ENCODE data around the gene FXYD2.
"Not testable (repeated sequence)": the region's sequence is repeated elsewhere in the genome, so short reads cannot be mapped to it uniquely, and the experiment has no call there.

FXYD2 gene

GRCh38 chr11:117822074-117823033 is 2.2 kb downstream of the FXYD2 start:
- peak in 1 of 3 experiments; percentile 46 for DNase-seq (ENCODE audit: low read depth in 2 of 3, low spot score in 2 of 3)

DNA sequence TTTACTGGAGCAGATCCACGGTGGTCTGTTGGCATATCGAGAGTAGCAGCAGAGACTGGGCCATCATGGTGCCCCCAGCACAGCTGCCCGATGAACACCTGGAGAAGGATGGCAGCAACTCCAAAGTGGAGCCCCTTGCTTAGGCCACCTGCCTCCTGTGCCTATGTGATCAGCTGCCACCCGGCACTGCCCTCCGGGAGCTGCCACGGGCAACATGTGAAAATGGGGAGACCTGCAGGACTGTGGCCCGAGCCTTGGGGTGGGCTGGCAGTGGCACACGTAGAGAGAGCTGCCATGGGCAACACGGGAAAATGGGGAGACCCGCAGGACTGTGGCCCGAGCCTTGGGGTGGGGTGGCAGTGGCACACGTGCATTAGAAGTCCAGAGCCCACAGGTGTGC is 3.1 kb downstream of the FXYD2 start:
- DNase-seq (ENCODE audit: low read depth in 2 of 3, low spot score in 2 of 3), result no peak

GRCh38 chr11:117820516-117820915 is 4.0 kb downstream of the FXYD2 start:
- DNase-seq (ENCODE audit: low read depth in 2 of 3, low spot score in 2 of 3), result no peak

DNA sequence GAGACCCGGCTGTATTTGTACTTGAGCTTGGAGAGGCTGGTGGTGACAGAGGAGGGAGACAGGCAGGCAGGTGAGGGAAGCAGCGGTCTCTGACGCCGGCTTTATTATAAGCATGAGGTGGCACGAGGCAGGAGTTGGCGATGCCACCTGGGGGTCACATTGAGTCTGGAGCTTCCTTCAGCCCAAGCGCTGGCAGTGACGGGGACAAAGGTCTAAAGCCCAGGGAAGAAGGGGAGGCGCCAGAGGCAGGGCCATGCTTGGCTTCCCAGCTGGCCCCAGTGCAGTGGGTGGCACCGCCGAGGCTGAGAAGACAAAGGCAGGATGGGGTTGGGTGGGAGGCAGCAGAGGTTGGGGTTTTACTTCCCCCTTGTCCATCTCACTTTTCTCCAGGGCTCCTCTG is 4.5 kb downstream of the FXYD2 start:
- DNase-seq (ENCODE audit: low read depth in 2 of 3, low spot score in 2 of 3), result no peak

- no peak for DNase-seq (ENCODE audit: low read depth in 2 of 3, low spot score in 2 of 3)
These were observed 5.2 kb downstream of the FXYD2 start for GRCh38 chr11:117819096-117820040.

DNA sequence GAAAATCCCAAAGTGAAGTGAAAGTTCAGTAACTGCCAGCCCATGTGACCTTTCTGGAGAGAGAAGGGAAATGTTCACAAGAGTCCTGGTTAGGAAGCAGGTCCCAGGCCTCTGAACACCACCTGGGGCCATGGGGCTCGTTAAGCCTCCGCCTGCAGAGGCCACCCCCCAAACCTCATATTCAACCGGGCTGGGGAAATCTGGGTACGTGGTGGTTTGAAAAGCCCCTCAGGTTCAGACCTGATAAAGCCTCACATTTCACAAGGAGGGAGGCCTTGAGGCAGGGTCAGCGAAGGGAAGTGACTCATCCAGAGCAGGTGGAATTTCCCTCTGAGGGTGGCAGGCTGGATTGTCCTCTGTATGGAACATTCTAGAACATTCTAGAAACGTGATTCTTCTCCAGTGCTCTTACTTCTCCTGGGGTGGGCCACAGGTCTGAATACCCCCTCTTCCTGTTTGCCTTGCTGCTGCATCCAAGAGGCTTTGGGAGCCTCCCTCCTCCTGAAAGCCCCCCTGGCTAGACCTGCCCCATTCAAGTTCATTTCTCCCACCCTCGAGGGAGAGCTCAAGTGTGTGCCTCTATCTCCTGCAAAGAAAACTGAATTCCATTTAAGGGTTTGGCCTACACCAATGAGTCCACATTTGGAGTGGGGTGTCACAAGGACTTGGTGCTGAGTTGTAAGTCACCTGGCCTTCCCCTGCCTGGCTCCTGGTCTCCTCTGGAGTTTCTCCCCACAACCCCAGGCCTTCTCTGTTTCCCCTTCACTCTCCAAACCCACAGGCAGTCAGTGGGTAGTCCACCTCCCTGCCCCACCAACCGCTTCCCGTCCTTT is 6.3 kb downstream of the FXYD2 start:
- DNase-seq (ENCODE audit: low read depth in 2 of 3, low spot score in 2 of 3), result peak in 2 of 3 experiments; percentile 44 to 53

- DNase-seq (ENCODE audit: low read depth in 2 of 3, low spot score in 2 of 3), result peak; percentile 84 to 94 (median 93)
These were observed 7.0 kb downstream of the FXYD2 start for GRCh38 chr11:117817368-117818040.

DNA sequence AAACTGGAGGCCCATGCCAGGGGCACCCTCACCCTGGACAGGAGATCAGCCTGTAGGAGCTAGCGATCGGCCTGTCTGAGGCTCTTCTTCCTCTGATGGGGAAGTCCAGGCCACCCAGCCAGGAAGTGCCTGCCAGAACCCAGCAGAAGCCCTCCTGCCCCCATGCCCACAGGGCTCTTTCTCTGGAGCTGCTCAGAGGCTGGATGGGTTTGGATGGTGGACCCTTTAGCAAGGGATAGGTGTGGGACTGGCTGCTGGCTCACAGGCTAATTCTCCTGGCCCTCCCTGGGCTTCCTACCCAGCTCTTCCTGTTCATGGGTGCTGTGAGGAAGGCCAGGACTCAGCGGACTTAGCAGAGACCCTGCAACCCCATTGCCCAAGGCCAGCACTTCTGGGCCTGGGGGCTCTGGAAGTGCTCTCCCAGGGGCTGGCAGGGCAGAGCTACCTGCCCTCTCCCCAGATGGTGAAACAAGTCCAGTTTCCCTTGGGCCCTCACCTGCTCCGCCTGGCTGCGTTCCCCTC is 7.6 kb downstream of the FXYD2 start:
- no peak for DNase-seq (ENCODE audit: low read depth in 2 of 3, low spot score in 2 of 3)

- DNase-seq (ENCODE audit: low read depth in 2 of 3, low spot score in 2 of 3), result no peak
These were observed 8.3 kb downstream of the FXYD2 start for GRCh38 chr11:117816151-117816741.

DNA sequence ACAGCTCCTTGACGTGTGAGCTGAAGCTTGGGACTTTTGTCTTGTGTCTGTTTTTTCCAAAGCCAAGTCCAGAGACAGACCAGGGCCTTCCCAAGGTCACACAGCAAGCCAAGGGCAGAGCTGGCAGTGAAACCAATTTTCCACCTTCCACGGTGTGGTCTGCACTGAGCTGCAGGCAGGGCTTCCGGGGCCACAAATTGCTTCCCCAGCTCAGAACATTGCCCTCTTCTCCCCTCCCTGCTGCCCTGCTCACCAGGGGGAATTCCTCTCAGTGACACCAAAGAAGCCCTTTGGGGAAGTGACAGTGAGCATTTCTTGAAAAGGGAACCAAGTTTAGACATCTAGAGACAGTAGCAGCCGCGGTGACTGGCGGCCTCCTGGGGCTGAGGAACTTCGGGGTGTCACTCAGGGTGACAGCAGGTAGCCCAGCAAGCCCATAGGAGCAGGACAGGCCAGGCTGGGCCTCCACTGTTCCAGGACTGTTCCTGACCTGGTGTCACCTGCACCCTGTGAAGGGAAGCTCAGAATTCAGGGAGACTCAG is 9.2 kb downstream of the FXYD2 start:
- DNase-seq (ENCODE audit: low read depth in 2 of 3, low spot score in 2 of 3), result peak in 2 of 3 experiments; percentile 37 to 53

GRCh38 chr11:117814766-117815261 is 9.7 kb downstream of the FXYD2 start:
- peak; percentile 67 to 71 (median 70) for DNase-seq (ENCODE audit: low read depth in 2 of 3, low spot score in 2 of 3)

DNA sequence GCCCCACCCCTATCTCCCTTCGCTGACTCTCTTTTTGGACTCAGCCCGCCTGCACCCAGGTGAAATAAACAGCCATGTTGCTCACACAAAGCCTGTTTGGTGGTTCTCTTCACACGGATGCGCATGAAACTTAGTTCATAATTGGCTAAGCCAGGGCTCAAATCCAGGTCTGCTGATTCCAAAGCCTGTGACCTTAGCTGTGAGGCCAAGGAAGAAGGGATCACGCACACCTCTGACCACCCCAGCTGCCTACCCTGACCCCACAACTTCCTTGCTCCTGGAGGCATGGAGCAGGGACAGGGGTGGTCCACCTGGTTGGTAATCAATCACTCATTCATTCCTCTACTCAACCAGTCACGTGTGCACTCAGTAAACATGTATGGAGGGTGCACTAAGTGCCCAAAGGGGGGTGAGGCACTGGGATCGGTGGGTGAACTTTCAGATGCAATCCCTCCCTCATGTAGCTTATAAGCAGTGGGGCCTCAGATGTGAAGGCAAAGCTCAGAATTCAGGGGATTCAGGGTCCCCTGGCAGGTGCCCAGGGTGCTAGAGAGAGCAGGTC is 10.3 kb downstream of the FXYD2 start:
- no peak for DNase-seq (ENCODE audit: low read depth in 2 of 3, low spot score in 2 of 3)

GRCh38 chr11:117810056-117810451 is 14.5 kb downstream of the FXYD2 start:
- DNase-seq (ENCODE audit: low read depth in 2 of 3, low spot score in 2 of 3), result not testable (repeated sequence)

DNA sequence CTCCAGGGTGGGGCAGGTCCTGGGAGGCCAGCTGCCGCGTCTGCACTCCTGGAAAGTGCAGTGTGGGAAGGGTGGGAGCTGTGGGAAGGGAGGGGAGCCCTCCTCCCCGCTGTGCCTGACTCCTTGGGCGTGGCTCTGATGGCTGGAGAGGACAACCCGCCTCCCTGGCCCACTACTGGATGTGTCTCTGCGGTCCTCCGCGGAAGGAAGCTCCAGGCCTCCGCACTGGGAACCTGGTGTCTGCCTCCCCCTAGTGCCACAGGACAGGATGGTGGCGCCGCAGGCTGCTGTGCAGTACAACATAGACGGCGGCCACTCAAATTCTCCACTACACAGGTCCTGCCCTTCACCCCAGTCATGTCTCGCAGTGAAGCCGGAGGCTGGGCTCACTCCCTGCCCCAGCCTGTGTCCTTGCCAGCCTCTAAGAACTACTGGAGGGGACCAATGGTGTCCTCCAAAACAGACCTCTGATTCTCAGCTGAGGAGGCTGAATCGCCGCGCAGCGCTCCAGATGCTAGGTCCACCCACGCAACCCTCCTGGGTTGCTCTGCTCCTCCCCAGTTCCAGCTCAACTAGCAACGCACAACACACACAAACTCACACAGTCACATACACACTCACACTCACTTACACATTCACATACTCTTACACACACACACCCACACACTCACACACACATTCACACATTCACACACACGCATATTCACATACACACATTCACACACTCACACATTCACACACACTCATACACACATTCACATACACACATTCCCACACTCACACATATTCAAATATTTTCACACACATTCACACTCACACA is 15.1 kb downstream of the FXYD2 start:
- DNase-seq (ENCODE audit: low read depth in 2 of 3, low spot score in 2 of 3), result no peak

GRCh38 chr11:117808784-117809183 is 15.8 kb downstream of the FXYD2 start:
- DNase-seq (ENCODE audit: low read depth in 2 of 3, low spot score in 2 of 3), result no peak

DNA sequence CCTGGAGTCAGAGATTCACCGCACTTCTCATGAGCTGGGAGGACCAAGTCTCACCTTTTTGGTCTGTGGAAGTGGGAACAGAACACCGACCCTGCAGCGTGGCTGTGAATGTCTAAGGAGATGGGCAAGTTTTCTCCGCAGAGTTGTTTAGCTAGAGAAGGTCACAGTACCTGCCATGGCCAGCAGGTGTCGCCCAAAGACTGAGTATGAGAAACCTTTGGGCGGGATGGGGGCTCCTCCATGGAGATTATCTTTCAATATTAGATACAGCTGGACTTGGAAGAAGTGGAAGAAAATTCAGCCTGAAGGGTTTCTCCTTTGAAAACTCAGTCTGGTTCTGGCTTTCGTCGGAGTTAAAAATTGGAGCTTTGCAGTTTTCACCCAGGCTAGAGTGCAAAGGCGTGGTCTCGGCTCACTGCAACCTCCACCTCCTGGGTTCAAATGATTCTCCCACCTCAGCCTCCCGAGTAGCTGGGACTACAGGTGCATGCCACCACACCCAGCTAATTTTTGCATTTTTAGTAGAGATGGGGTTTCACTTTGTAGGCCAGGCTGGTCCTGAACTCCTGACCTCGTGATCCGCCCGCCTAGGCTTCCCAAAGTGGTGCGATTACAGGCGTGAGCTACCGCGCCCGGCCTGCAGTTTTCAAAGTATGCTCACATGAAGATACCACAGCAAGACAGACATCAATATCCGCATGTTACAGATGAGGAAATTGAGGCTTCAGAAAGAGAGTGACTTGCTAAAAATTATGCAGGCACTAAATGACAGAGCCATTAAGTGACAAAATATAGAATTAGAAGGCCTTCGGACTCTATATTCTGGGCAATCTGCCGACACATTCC is 16.8 kb downstream of the FXYD2 start:
- peak in 1 of 3 experiments; percentile 79 for DNase-seq (ENCODE audit: low read depth in 2 of 3, low spot score in 2 of 3)

GRCh38 chr11:117806846-117807245 is 17.7 kb downstream of the FXYD2 start:
- DNase-seq (ENCODE audit: low read depth in 2 of 3, low spot score in 2 of 3), result no peak
